Measurements from ENCODE around the gene STXBP1. TPM values are rescaled to one million over a fixed set of nuclear protein-coding genes. Genes with fewer than 3 reads are reported as not detected.
A peak's percentile ranks its signal among the peaks of the same experiment; 100 is the strongest.

The STXBP1 gene
- total RNA-seq, 2 donors from 2014 or later: 32.2 to 47.6 TPM

DNA sequence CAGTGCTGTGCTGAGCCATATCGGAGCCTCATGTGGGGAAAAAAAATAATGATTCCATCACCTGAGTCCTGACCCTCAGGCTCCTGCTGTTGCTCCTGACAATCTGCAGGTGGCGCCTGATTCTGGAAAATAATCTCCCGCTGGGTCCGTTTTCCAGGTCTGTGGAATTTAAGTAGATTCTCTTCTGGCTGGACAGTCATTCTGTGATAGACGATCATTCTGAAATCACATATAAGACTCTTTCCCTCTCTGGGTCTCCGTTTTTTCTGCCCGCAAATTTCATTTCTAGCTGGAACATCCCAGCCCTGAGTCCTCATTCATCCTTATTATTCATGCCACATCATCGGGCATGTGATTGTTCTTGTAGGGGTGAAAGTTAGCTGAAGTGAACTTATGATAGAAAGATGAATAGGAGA is 22.1 kb upstream of the STXBP1 start:
- Histone ChIP-seq H3K9me3 (no peaks in the 10 kb centered on the region), H3K27me3 (replicated peaks; ENCODE audit: insufficient read depth) (no peaks in the 10 kb centered on the region), H3K27ac (no peak overlapping the region), H3K36me3 (no peaks in the 10 kb centered on the region), H3K4me1 (replicated peaks) (no peaks in the 10 kb centered on the region), H3K4me3 (no peak overlapping the region)
- DNase-seq (ENCODE audit: low spot score): peak; percentile 70
- peak; percentile 77 for TF ChIP-seq POLR2AphosphoS5 (IDR thresholded peaks at IDR 0.05)
- TF ChIP-seq, protein P1, sequence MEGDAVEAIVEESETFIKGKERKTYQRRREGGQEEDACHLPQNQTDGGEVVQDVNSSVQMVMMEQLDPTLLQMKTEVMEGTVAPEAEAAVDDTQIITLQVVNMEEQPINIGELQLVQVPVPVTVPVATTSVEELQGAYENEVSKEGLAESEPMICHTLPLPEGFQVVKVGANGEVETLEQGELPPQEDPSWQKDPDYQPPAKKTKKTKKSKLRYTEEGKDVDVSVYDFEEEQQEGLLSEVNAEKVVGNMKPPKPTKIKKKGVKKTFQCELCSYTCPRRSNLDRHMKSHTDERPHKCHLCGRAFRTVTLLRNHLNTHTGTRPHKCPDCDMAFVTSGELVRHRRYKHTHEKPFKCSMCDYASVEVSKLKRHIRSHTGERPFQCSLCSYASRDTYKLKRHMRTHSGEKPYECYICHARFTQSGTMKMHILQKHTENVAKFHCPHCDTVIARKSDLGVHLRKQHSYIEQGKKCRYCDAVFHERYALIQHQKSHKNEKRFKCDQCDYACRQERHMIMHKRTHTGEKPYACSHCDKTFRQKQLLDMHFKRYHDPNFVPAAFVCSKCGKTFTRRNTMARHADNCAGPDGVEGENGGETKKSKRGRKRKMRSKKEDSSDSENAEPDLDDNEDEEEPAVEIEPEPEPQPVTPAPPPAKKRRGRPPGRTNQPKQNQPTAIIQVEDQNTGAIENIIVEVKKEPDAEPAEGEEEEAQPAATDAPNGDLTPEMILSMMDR (IDR thresholded peaks at IDR 0.05): peak; percentile 83 to 97 (median 89)
- TF ChIP-seq POLR2A (IDR thresholded peaks at IDR 0.05): no peak
- WGBS: 5% methylated on average over 8 of the region's 8 CpGs
- intact Hi-C loops (cut with DNase I): loop anchor here (2.0 to 5.0 kb wide), 4 partner anchors 145 to 331 kb away; partner anchors contain the start of genes CDK9 and TOR2A

DNA sequence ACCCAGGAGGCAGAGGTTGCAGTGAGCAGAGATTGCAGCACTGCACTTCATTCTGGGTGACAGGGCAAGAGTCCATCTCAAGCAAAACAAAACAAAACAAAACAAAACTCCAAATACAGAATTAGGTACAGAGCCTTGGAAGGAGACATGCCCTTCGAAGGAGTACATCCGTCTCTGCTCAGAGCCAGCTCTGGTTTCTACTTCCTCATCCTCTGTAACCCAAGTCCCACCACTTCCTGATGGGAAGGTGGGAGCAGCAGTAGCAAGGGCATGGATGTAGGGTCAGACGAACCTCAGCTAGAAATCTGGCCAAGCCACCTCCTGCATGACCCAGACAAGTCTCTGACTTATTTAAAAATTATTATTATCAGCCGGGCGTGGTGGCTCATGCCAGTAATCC is 16.5 kb upstream of the STXBP1 start:
- WGBS: 78% methylated on average over 5 of the region's 5 CpGs
- TF ChIP-seq POLR2A (IDR thresholded peaks at IDR 0.05): no peak
- TF ChIP-seq, protein P1 (IDR thresholded peaks at IDR 0.05): no peak
- no peak for TF ChIP-seq POLR2AphosphoS5 (IDR thresholded peaks at IDR 0.05)
- no peaks in the 10 kb centered on the region for H3K36me3 ChIP-seq
- H3K27ac ChIP-seq: no peak overlapping the region
- intact Hi-C loops (cut with DNase I): no loop called here
- no peaks in the 10 kb centered on the region for H3K9me3 ChIP-seq
- H3K27me3 ChIP-seq (replicated peaks; ENCODE audit: insufficient read depth): no peaks in the 10 kb centered on the region
- no peaks in the 10 kb centered on the region for H3K4me1 ChIP-seq (replicated peaks)
- DNase-seq (ENCODE audit: low spot score): no peak
- no peak overlapping the region for H3K4me3 ChIP-seq

- intact Hi-C loops (cut with DNase I): no loop called here
- H3K4me3 ChIP-seq: no peak overlapping the region
- H3K36me3 ChIP-seq: no peaks in the 10 kb centered on the region
- 61% methylated on average over 12 of the region's 13 CpGs for WGBS
- H3K27me3 ChIP-seq (replicated peaks; ENCODE audit: insufficient read depth): no peaks in the 10 kb centered on the region
- H3K4me1 ChIP-seq (replicated peaks): no peaks in the 10 kb centered on the region
- no peak overlapping the region for H3K27ac ChIP-seq
- no peak for DNase-seq (ENCODE audit: low spot score)
- TF ChIP-seq POLR2AphosphoS5 (IDR thresholded peaks at IDR 0.05): no peak
- TF ChIP-seq, protein P1 (IDR thresholded peaks at IDR 0.05): no peak
- no peak for TF ChIP-seq POLR2A (IDR thresholded peaks at IDR 0.05)
- no peaks in the 10 kb centered on the region for H3K9me3 ChIP-seq
Observed at GRCh38 chr9:127598839-127599549, 13.1 kb upstream of the STXBP1 start.

DNA sequence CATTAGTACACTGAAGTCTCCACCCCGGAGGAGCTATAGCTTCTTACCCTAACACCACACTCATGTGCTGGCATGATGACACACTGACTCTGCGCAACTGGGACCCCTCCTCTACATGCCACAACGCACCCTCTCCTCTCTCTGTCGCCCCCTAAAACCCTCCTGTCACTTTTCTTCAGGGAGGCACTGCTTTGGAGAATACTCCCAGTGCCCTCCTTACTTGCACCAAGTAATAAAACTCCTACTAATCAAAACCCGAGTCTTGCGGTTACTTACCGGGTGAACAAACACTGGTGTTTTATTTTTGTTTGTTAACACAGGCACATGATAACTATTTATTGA is 12.6 kb upstream of the STXBP1 start:
- Histone ChIP-seq H3K27ac (no peak overlapping the region), H3K27me3 (replicated peaks; ENCODE audit: insufficient read depth) (no peaks in the 10 kb centered on the region), H3K9me3 (no peaks in the 10 kb centered on the region), H3K4me1 (replicated peaks) (no peaks in the 10 kb centered on the region), H3K36me3 (no peaks in the 10 kb centered on the region), H3K4me3 (no peak overlapping the region)
- 49% methylated on average over 7 of the region's 7 CpGs for WGBS
- intact Hi-C loops (cut with DNase I): no loop called here
- TF ChIP-seq, protein P1 (IDR thresholded peaks at IDR 0.05): no peak
- TF ChIP-seq POLR2AphosphoS5 (IDR thresholded peaks at IDR 0.05) (no peak), POLR2A (IDR thresholded peaks at IDR 0.05) (no peak)
- DNase-seq (ENCODE audit: low spot score): no peak

GRCh38 chr9:127603226-127603625 is 8.9 kb upstream of the STXBP1 start:
- WGBS: 79% methylated on average over 3 of the region's 3 CpGs
- H3K4me1 ChIP-seq (replicated peaks): no peaks in the 10 kb centered on the region
- no peaks in the 10 kb centered on the region for H3K9me3 ChIP-seq
- no peaks in the 10 kb centered on the region for H3K36me3 ChIP-seq
- H3K4me3 ChIP-seq: no peak overlapping the region
- no peak for DNase-seq (ENCODE audit: low spot score)
- TF ChIP-seq, protein P1 (IDR thresholded peaks at IDR 0.05): no peak
- no peak overlapping the region for H3K27ac ChIP-seq
- intact Hi-C loops (cut with DNase I): no loop called here
- H3K27me3 ChIP-seq (replicated peaks; ENCODE audit: insufficient read depth): no peaks in the 10 kb centered on the region
